ENCODE measurements around the gene CYBC1.
"Not testable (repeated sequence)": the region's sequence is repeated elsewhere in the genome, so short reads cannot be mapped to it uniquely, and the experiment has no call there.

The CYBC1 gene

GRCh38 chr17:82457073-82457928 lies 6.7 kb upstream of the CYBC1 start:
- peak overlapping the region; percentile 91 for H3K27ac ChIP-seq (ENCODE audit: low read depth, low read length)
- no peaks in the 10 kb centered on the region for H3K27me3 ChIP-seq (ENCODE audit: control insufficient read depth, low read length)
- no peaks in the 10 kb centered on the region for H3K9me2 ChIP-seq (replicated peaks; ENCODE audit: control insufficient read depth, low read length)
- peaks cover 23% of the 10 kb centered on the region for H3K79me2 ChIP-seq (ENCODE audit: control insufficient read depth, low read length)
- peaks cover 6% of the 10 kb centered on the region for H3F3A ChIP-seq (ENCODE audit: control insufficient read depth, insufficient read depth)
- peak overlapping the region; percentile 99 for H3K4me3 ChIP-seq (ENCODE audit: low read length)
- peak overlapping the region; percentile 93 for H3K4me2 ChIP-seq (ENCODE audit: low read length)
- TF ChIP-seq EZH2phosphoT487 (IDR thresholded peaks at IDR 0.05; ENCODE audit: borderline replicate concordance, low read length) = no peak
- no peak for TF ChIP-seq CTCF (IDR thresholded peaks at IDR 0.05; ENCODE audit: low read depth, low read length, poor library complexity, severe bottlenecking)
- peaks cover 21% of the 10 kb centered on the region for H3K4me1 ChIP-seq (ENCODE audit: control insufficient read depth, low read length)
- H4K20me1 ChIP-seq (ENCODE audit: control insufficient read depth, insufficient read depth, low read depth, low read length) = no peaks in the 10 kb centered on the region
- no peaks in the 10 kb centered on the region for H3K9me3 ChIP-seq (ENCODE audit: control insufficient read depth, insufficient read depth, low read length)
- H3K36me3 ChIP-seq (ENCODE audit: control insufficient read depth, low read length) = peaks cover 33% of the 10 kb centered on the region

GRCh38 chr17:82453706-82454105 lies 3.2 kb upstream of the CYBC1 start:
- Histone ChIP-seq H3F3A (ENCODE audit: control insufficient read depth, insufficient read depth) (peaks cover 20% of the 10 kb centered on the region), H3K4me1 (ENCODE audit: control insufficient read depth, low read length) (peaks cover 33% of the 10 kb centered on the region)
- not testable (repeated sequence) for H3K9me2 ChIP-seq (replicated peaks; ENCODE audit: control insufficient read depth, low read length)

GRCh38 chr17:82453151-82453550 lies 2.6 kb upstream of the CYBC1 start:
- H3K9me2 ChIP-seq (replicated peaks; ENCODE audit: control insufficient read depth, low read length); H3K27me3 ChIP-seq (ENCODE audit: control insufficient read depth, low read length); H3K4me2 ChIP-seq (ENCODE audit: low read length); H3K9me3 ChIP-seq (ENCODE audit: control insufficient read depth, insufficient read depth, low read length); H3K27ac ChIP-seq (ENCODE audit: low read depth, low read length); H3K4me3 ChIP-seq (ENCODE audit: low read length); H4K20me1 ChIP-seq (ENCODE audit: control insufficient read depth, insufficient read depth, low read depth, low read length): not testable (repeated sequence)
- Histone ChIP-seq H3K4me1 (ENCODE audit: control insufficient read depth, low read length) (peaks cover 35% of the 10 kb centered on the region), H3K36me3 (ENCODE audit: control insufficient read depth, low read length) (peaks cover 20% of the 10 kb centered on the region), H3F3A (ENCODE audit: control insufficient read depth, insufficient read depth) (peaks cover 21% of the 10 kb centered on the region), H3K79me2 (ENCODE audit: control insufficient read depth, low read length) (peaks cover 22% of the 10 kb centered on the region)

More at GRCh38 chr17:82453706-82454105, 3.2 kb upstream of the CYBC1 start:
- H3K9me3 ChIP-seq (ENCODE audit: control insufficient read depth, insufficient read depth, low read length); H4K20me1 ChIP-seq (ENCODE audit: control insufficient read depth, insufficient read depth, low read depth, low read length); H3K27me3 ChIP-seq (ENCODE audit: control insufficient read depth, low read length); H3K27ac ChIP-seq (ENCODE audit: low read depth, low read length); H3K4me3 ChIP-seq (ENCODE audit: low read length); H3K4me2 ChIP-seq (ENCODE audit: low read length): not testable (repeated sequence)
- H3K79me2 ChIP-seq (ENCODE audit: control insufficient read depth, low read length) = peaks cover 21% of the 10 kb centered on the region
- peaks cover 19% of the 10 kb centered on the region for H3K36me3 ChIP-seq (ENCODE audit: control insufficient read depth, low read length)

- H3K79me2 ChIP-seq (ENCODE audit: control insufficient read depth, low read length) = peaks cover 29% of the 10 kb centered on the region
- no peaks in the 10 kb centered on the region for H3K9me2 ChIP-seq (replicated peaks; ENCODE audit: control insufficient read depth, low read length)
- H3K27me3 ChIP-seq (ENCODE audit: control insufficient read depth, low read length) = no peaks in the 10 kb centered on the region
- peaks cover 18% of the 10 kb centered on the region for H3F3A ChIP-seq (ENCODE audit: control insufficient read depth, insufficient read depth)
- no peak overlapping the region for H3K4me3 ChIP-seq (ENCODE audit: low read length)
- TF ChIP-seq EZH2phosphoT487 (IDR thresholded peaks at IDR 0.05; ENCODE audit: borderline replicate concordance, low read length) = no peak
- TF ChIP-seq CTCF (IDR thresholded peaks at IDR 0.05; ENCODE audit: low read depth, low read length, poor library complexity, severe bottlenecking) = no peak
- H3K36me3 ChIP-seq (ENCODE audit: control insufficient read depth, low read length) = peaks cover 28% of the 10 kb centered on the region
- H3K4me2 ChIP-seq (ENCODE audit: low read length) = no peak overlapping the region
- H3K4me1 ChIP-seq (ENCODE audit: control insufficient read depth, low read length) = peaks cover 34% of the 10 kb centered on the region
- no peaks in the 10 kb centered on the region for H3K9me3 ChIP-seq (ENCODE audit: control insufficient read depth, insufficient read depth, low read length)
- no peak overlapping the region for H3K27ac ChIP-seq (ENCODE audit: low read depth, low read length)
- H4K20me1 ChIP-seq (ENCODE audit: control insufficient read depth, insufficient read depth, low read depth, low read length) = no peaks in the 10 kb centered on the region; the same call in 1 of the 2 replicates
These were observed 1.6 kb upstream of the CYBC1 start for GRCh38 chr17:82452162-82452561.
